NT2/D1 (cell line): ENCODE results near the gene EHHADH.

ENCODE experiments used
- DNase-seq: peaks from one replicate; pipeline ENCODE4 v3.0.0-alpha.2; 2011; ENCODE audit warnings: low read depth, low spot score
- H3K27me3 ChIP-seq: 2 replicates; pipeline ENCODE4 v1.6.0; 2011; ENCODE audit warnings: mild to moderate bottlenecking; ENCODE audit not compliant: insufficient read length, insufficient read depth
- H3K36me3 ChIP-seq: 2 replicates; pipeline ENCODE4 v1.6.1; 2011; ENCODE audit warnings: mild to moderate bottlenecking, low read length, mixed read lengths; ENCODE audit not compliant: insufficient read depth, insufficient read length
- H3K4me1 ChIP-seq: 2 replicates; pipeline ENCODE4 v1.5.1; 2011; ENCODE audit not compliant: insufficient read depth, insufficient read length
- H3K4me3 ChIP-seq: 2 replicates; pipeline ENCODE4 v1.5.1; 2011; ENCODE audit warnings: low read depth; ENCODE audit not compliant: insufficient read length
- H3K9ac ChIP-seq: 2 replicates; pipeline ENCODE4 v1.6.0; 2011; ENCODE audit warnings: low read depth; ENCODE audit not compliant: insufficient read length
- H3K9me3 ChIP-seq: 2 replicates; pipeline ENCODE4 v1.5.1; 2011; ENCODE audit warnings: mild to moderate bottlenecking, low read length; ENCODE audit not compliant: insufficient read depth
- SUZ12 ChIP-seq: IDR thresholded peaks from 2 replicates; pipeline ENCODE4 v1.6.1; 2011; ENCODE audit not compliant: insufficient read length, insufficient read depth; ENCODE audit errors: extremely low read depth
- YY1 ChIP-seq: IDR thresholded peaks from 2 replicates; pipeline ENCODE4 v1.6.1; 2011; ENCODE audit not compliant: insufficient read length, insufficient read depth
- ZNF274 ChIP-seq: IDR thresholded peaks from 2 replicates; pipeline ENCODE4 v1.6.1; 2011; ENCODE audit warnings: mild to moderate bottlenecking, low read depth, low read length

Gene EHHADH

DNA sequence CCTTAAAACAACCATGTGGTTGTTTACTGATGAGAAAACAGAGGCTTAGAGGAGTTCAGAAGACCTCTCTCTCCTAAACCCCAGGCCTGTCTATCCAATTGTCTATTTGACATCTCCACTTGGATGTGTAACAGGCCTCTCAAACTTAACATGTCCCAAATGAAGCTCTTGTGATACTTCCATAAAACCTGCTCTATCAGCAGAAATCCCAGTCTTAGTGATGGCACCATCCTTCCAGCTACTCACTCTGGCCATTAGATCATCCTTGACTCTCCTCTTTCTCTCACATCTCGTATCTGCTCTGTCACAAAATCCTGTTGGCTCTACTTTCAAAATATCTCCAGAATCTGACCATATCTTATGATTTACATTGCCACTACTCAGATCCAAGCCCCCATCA, 28.8 kb downstream of the EHHADH start:
- DNase-seq = no peak
- Histone ChIP-seq H3K27me3 (no peaks in the 10 kb centered on the region), H3K4me1 (no peaks in the 10 kb centered on the region)

DNA sequence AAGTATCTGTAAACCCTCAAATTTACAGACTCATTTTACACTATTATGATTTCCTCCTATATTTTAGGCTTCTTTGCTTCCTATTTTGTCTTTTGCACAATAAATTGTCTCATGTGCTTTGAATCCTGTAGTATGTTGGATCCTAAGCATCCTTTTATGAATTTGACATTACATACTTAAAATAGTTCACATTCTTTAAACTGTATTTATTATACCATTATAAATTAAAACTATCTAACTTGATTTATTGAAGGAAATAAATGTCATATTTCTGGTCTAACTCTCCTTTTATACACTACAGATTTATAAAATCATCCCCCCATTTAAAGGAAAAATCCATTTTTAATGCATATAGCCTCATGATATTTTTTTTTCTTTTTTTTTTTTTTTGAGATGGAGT, 32.6 kb downstream of the EHHADH start:
- H3K9ac ChIP-seq = no peak overlapping the region
- no peaks in the 10 kb centered on the region for H3K9me3 ChIP-seq
- TF ChIP-seq SUZ12 (no peak), YY1 (no peak)
- no peak overlapping the region for H3K4me3 ChIP-seq
- no peaks in the 10 kb centered on the region for H3K27me3 ChIP-seq
- peaks cover 5% of the 10 kb centered on the region for H3K36me3 ChIP-seq
- H3K4me1 ChIP-seq = peaks cover 5% of the 10 kb centered on the region
- DNase-seq = no peak

More for the DNA sequence above, 28.8 kb downstream of the EHHADH start:
- Histone ChIP-seq H3K36me3 (peaks cover 3% of the 10 kb centered on the region), H3K4me3 (no peak overlapping the region), H3K9me3 (no peaks in the 10 kb centered on the region), H3K9ac (no peak overlapping the region)
- TF ChIP-seq YY1 (no peak), ZNF274 (no peak), SUZ12 (no peak)

- H3K9me3 ChIP-seq = no peaks in the 10 kb centered on the region
- TF ChIP-seq SUZ12 (no peak), YY1 (no peak), ZNF274 (no peak)
- peaks cover 5% of the 10 kb centered on the region for H3K4me1 ChIP-seq
- H3K36me3 ChIP-seq = peaks cover 5% of the 10 kb centered on the region
- no peaks in the 10 kb centered on the region for H3K27me3 ChIP-seq
- H3K9ac ChIP-seq = no peak overlapping the region
- H3K4me3 ChIP-seq = no peak overlapping the region
- DNase-seq = peak; percentile 5
Measured at GRCh38 chr3:185216607-185216958, 37.3 kb downstream of the EHHADH start.

DNA sequence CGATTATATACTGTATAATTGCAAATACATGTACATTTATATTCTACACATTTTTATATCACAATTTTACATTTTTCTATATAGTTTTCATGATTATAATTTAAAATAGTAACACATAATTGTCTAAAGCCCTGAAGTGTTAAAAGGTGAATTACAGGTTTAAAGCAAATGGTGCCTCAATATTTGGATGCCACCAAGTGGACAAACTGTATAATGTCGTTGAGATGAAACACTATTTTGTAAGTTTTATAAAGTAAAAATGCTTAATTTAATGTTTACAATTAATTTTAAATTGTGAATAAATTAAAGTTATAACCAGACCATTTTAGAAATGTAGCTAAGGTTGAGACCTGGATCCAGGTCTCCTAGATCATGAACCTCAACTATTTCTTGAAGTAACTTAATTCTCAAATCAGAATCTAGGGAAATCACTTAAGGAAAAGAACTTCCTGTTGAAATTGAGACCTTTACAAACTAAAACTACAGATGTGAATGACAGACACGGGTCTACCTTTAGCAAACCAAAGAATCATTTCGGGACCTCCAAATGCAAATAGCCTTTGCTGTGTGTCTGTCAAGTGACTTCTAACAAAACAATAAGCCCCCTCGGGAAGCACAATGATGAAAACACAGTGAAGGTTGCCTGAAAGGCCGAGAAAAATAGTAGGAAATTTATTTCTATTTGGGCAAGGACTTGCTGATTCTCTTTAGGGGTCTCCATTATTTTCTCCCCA, 37.8 kb downstream of the EHHADH start:
- Histone ChIP-seq H3K4me1 (peaks cover 5% of the 10 kb centered on the region), H3K4me3 (no peak overlapping the region), H3K9me3 (no peaks in the 10 kb centered on the region), H3K36me3 (peaks cover 5% of the 10 kb centered on the region), H3K27me3 (no peaks in the 10 kb centered on the region), H3K9ac (no peak overlapping the region)
- no peak for TF ChIP-seq SUZ12
- TF ChIP-seq ZNF274 = no peak
- TF ChIP-seq YY1 = no peak
- DNase-seq = peak; percentile 9

DNA sequence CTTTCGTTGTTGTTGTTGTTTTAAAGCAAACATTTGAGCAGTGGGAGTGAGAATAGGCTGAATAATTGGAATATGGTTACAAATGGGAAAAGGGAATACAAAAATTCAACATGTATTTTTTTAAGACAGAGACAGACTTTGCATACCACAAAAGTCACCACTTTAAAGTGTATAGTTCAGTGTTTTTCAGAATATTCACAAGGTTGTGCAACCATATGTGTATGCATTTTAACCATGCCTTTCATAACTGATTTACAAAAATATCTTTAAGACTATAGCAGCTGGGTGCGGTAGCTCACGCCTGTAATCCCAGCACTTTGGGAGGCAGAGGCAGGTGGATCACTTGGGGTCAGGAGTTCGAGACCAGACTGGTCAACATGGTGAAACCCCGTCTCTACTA, 41.3 kb downstream of the EHHADH start:
- no peak for DNase-seq
- H3K9me3 ChIP-seq = no peaks in the 10 kb centered on the region
- H3K4me3 ChIP-seq = no peak overlapping the region
- peaks cover 5% of the 10 kb centered on the region for H3K4me1 ChIP-seq
- TF ChIP-seq ZNF274 (no peak), SUZ12 (no peak), YY1 (no peak)
- no peak overlapping the region for H3K9ac ChIP-seq
- H3K36me3 ChIP-seq = peaks cover 2% of the 10 kb centered on the region
- H3K27me3 ChIP-seq = no peaks in the 10 kb centered on the region

GRCh38 chr3:185212086-185212485, 41.8 kb downstream of the EHHADH start:
- no peak overlapping the region for H3K9ac ChIP-seq
- no peaks in the 10 kb centered on the region for H3K9me3 ChIP-seq
- H3K4me3 ChIP-seq = no peak overlapping the region
- H3K4me1 ChIP-seq = peaks cover 3% of the 10 kb centered on the region
- TF ChIP-seq SUZ12 (no peak), YY1 (no peak), ZNF274 (no peak)
- H3K27me3 ChIP-seq = no peaks in the 10 kb centered on the region
- H3K36me3 ChIP-seq = no peaks in the 10 kb centered on the region
- DNase-seq = no peak

DNA sequence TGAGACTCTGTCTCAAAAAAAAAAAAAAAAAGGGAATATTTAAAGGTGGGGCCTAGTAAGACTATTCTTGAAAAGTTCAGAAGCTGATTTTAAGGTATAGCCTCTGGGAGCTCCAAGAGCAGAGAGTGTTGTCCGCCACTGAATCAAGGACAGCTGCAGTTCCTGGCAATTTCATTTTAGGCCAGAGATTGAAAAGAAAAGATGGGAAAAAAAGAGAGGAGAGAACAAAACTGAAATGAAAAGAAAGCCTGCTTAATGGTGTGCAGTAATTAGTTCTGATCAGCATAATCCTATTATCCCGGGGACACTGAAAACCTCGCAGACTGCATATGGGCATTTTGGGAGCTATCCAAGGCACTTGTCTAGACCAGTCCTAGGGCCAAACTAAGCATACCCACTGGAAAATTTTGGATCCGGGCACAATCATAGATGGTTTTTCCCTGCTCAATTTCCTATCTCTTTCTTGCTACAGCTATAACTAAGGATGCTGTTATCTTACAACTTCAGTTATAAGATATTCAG, 43.2 kb downstream of the EHHADH start:
- DNase-seq = no peak
- H3K4me3 ChIP-seq = no peak overlapping the region
- no peaks in the 10 kb centered on the region for H3K4me1 ChIP-seq
- no peaks in the 10 kb centered on the region for H3K27me3 ChIP-seq
- H3K9me3 ChIP-seq = no peaks in the 10 kb centered on the region
- TF ChIP-seq YY1 = no peak
- no peak for TF ChIP-seq SUZ12
- TF ChIP-seq ZNF274 = no peak
- no peak overlapping the region for H3K9ac ChIP-seq
- no peaks in the 10 kb centered on the region for H3K36me3 ChIP-seq
